ENCODE measurements around the gene JAM2. TPM values are rescaled to one million over a fixed set of nuclear protein-coding genes. Genes with fewer than 3 reads are reported as not detected.

The JAM2 gene
- total RNA-seq, 1 experiment from 2014 or later, result 0.15 TPM

DNA sequence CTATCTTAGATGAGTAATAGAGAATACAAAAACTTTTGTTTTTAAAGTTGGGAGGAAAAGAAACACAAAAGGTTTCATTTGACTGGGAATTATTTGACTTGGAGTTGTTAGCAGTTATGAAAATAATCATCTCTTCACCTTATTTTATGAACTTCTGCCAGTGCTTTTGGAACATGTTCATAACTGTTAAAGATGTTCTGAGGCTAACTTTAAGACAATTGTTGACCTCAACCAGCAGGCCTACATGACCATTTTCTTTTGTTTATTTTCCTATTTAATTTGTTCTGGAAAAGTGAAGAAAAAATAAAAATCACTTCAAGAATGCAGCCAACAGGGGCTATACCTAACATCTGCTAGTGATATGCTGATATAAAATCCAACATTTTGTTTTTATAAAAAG is 37.4 kb downstream of the JAM2 start:
- H3K4me2 ChIP-seq (ENCODE audit: low read length), result no peak overlapping the region
- POLR2A ChIA-PET, result no interaction called here
- H3K4me3 ChIP-seq (replicated peaks in 1 of 2; ENCODE audit: low read depth in 1 of 2, low read length in 2 of 2), result no peak overlapping the region
- H3K4me1 ChIP-seq (ENCODE audit: control insufficient read depth in 1 of 2, insufficient read depth in 2 of 2, low read length in 2 of 2), result no peaks in the 10 kb centered on the region
- no peak overlapping the region for H3K27ac ChIP-seq (ENCODE audit: low read depth, low read length)
- RAD21 ChIA-PET (ENCODE audit: low non-redundant PET in 1 of 2, low total read pairs in 2 of 2, uncharacterized antibody in 2 of 2, unreplicated experiment in 2 of 2), result no interaction called here
- no peaks in the 10 kb centered on the region for H3K79me2 ChIP-seq (ENCODE audit: insufficient read depth, low read length)
- no TSS peak for BruUV-seq (replicated peaks)
- CTCF ChIA-PET, result no interaction called here
- no peaks in the 10 kb centered on the region for H3K27me3 ChIP-seq (ENCODE audit: insufficient read depth, low read length)
- H2AFZ ChIP-seq (ENCODE audit: low read depth, low read length, poor library complexity, severe bottlenecking), result no peak overlapping the region
- DNase-seq (ENCODE audit: low read depth, low spot score) (no peak), ATAC-seq (no peak)
- intact Hi-C loops (cut with micrococcal nuclease), result no loop called here
- no peak overlapping the region for H3K9ac ChIP-seq (ENCODE audit: low read length)
- H3K9me2 ChIP-seq (ENCODE audit: insufficient read depth), result no peaks in the 10 kb centered on the region
- no peak for TF ChIP-seq ZNF274 (IDR thresholded peaks at IDR 0.05; ENCODE audit: low read depth, low read length)
- no peak for TF ChIP-seq EZH2 (IDR thresholded peaks at IDR 0.05)
- H3K9me3 ChIP-seq (ENCODE audit: control insufficient read depth in 1 of 2, insufficient read depth in 1 of 2, low read depth in 1 of 2, low read length in 2 of 2), result no peaks in the 10 kb centered on the region
- no peaks in the 10 kb centered on the region for H4K20me1 ChIP-seq (ENCODE audit: insufficient read depth)
- H3K36me3 ChIP-seq (ENCODE audit: control insufficient read depth in 1 of 2, insufficient read depth in 2 of 2, low read length in 2 of 2), result no peaks in the 10 kb centered on the region

DNA sequence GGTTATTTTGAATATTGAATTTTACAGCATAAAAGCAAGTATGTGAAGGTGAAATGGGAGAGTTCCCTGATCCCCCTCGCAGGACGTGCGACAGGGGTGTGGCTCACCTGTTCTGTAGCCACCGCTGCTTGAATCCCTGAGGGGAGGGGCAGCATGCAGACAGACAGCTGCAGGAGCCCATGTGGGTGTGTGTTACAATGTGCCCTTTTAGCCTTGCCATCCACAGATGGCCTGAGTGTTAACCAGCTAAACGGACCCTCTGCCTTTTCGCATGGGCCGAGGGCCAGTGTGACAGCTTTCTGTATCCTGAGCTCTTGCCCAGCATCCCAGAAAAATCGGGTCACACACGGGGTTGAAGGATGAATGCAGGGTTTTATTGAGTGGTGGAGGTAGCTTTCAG is 43.3 kb downstream of the JAM2 start:
- H3K79me2 ChIP-seq (ENCODE audit: insufficient read depth, low read length), result no peaks in the 10 kb centered on the region
- no peaks in the 10 kb centered on the region for H3K9me2 ChIP-seq (ENCODE audit: insufficient read depth)
- no peak overlapping the region for H2AFZ ChIP-seq (ENCODE audit: low read depth, low read length, poor library complexity, severe bottlenecking)
- H3K4me1 ChIP-seq (ENCODE audit: control insufficient read depth in 1 of 2, insufficient read depth in 2 of 2, low read length in 2 of 2), result no peaks in the 10 kb centered on the region
- intact Hi-C loops (cut with micrococcal nuclease), result no loop called here
- ATAC-seq (no peak), DNase-seq (ENCODE audit: low read depth, low spot score) (no peak)
- TF ChIP-seq EZH2 (IDR thresholded peaks at IDR 0.05) (no peak), SRF (IDR thresholded peaks at IDR 0.05; ENCODE audit: low read depth) (no peak), SP1 (IDR thresholded peaks at IDR 0.05; ENCODE audit: low read depth) (no peak), YY1 (IDR thresholded peaks at IDR 0.05; ENCODE audit: extremely low read depth, insufficient replicate concordance, low read depth, low read length) (no peak)
- BruUV-seq (replicated peaks), result no TSS peak
- no peak overlapping the region for H3K27ac ChIP-seq (ENCODE audit: low read depth, low read length)
- ChIA-PET CTCF (no interaction called here), RAD21 (ENCODE audit: low non-redundant PET in 1 of 2, low total read pairs in 2 of 2, uncharacterized antibody in 2 of 2, unreplicated experiment in 2 of 2) (no interaction called here), POLR2A (no interaction called here)
- no peak overlapping the region for H3K4me3 ChIP-seq (replicated peaks in 1 of 2; ENCODE audit: low read depth in 1 of 2, low read length in 2 of 2)
- H4K20me1 ChIP-seq (ENCODE audit: insufficient read depth), result no peaks in the 10 kb centered on the region
- H3K27me3 ChIP-seq (ENCODE audit: insufficient read depth, low read length), result no peaks in the 10 kb centered on the region
- H3K4me2 ChIP-seq (ENCODE audit: low read length), result no peak overlapping the region
- no peaks in the 10 kb centered on the region for H3K36me3 ChIP-seq (ENCODE audit: control insufficient read depth in 1 of 2, insufficient read depth in 2 of 2, low read length in 2 of 2)
- H3K9ac ChIP-seq (ENCODE audit: low read length), result no peak overlapping the region
- no peaks in the 10 kb centered on the region for H3K9me3 ChIP-seq (ENCODE audit: control insufficient read depth in 1 of 2, insufficient read depth in 1 of 2, low read depth in 1 of 2, low read length in 2 of 2)

All from HCT116 (cell line).